GM20000 (cell line): ENCODE measurements around the gene DNAH3.
"Not testable (repeated sequence)": the region's sequence is repeated elsewhere in the genome, so short reads cannot be mapped to it uniquely, and the experiment has no call there.

Experiments
- DNase-seq: peaks from one replicate; pipeline ENCODE4 v3.0.0; 2012; ENCODE audit warnings: low spot score
- CTCF ChIP-seq: IDR thresholded peaks from 2 replicates; pipeline ENCODE4 v1.5.1; 2012; ENCODE audit warnings: mild to moderate bottlenecking, control low read depth; ENCODE audit errors: extremely low read depth, missing control alignments

DNAH3 gene, protein sequence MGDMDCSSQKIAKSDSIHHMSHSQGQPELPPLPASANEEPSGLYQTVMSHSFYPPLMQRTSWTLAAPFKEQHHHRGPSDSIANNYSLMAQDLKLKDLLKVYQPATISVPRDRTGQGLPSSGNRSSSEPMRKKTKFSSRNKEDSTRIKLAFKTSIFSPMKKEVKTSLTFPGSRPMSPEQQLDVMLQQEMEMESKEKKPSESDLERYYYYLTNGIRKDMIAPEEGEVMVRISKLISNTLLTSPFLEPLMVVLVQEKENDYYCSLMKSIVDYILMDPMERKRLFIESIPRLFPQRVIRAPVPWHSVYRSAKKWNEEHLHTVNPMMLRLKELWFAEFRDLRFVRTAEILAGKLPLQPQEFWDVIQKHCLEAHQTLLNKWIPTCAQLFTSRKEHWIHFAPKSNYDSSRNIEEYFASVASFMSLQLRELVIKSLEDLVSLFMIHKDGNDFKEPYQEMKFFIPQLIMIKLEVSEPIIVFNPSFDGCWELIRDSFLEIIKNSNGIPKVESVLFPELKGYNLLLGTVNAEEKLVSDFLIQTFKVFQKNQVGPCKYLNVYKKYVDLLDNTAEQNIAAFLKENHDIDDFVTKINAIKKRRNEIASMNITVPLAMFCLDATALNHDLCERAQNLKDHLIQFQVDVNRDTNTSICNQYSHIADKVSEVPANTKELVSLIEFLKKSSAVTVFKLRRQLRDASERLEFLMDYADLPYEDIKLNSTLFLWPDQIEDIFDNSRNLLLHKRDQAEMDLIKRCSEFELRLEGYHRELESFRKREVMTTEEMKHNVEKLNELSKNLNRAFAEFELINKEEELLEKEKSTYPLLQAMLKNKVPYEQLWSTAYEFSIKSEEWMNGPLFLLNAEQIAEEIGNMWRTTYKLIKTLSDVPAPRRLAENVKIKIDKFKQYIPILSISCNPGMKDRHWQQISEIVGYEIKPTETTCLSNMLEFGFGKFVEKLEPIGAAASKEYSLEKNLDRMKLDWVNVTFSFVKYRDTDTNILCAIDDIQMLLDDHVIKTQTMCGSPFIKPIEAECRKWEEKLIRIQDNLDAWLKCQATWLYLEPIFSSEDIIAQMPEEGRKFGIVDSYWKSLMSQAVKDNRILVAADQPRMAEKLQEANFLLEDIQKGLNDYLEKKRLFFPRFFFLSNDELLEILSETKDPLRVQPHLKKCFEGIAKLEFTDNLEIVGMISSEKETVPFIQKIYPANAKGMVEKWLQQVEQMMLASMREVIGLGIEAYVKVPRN (N-terminal part only)

GRCh38 chr16:21150375-21151001 is at the start of gene DNAH3:
Gene DNAH3, minus strand, starts transcription at chr16:21150846. Its CDS starts 527 bp downstream, at chr16:21150319.
- TF ChIP-seq CTCF = no peak
- no peak for DNase-seq

DNA sequence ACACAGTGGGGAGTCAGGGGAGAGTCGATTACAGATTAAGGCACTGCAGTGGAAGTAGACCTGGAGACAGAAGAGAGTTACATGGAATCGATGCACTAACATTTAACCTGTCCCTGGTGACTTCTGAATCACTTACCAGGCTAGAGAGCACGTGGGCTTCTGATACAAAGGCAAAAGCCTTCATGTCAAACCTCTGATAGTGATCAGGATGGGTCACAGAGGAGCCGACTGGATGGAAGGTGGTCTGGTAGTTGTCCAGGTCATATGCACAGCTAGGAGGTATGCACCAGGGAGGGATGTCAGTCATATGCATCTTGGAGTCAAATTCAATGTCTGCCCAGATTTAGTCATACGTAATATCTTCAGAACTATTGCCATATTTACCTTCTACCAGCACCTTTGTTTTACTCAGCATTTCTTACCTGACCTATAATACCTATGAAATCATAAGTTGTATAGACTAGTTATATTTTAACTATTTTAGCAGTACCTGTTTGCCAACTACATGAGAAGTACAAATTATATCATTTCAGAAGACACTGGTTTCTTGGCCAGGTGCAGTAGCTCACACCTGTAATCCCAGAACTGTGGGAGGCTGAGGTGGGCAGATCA is 49.1 kb upstream of the DNAH3 start:
- DNase-seq = no peak
- TF ChIP-seq CTCF = no peak

DNA sequence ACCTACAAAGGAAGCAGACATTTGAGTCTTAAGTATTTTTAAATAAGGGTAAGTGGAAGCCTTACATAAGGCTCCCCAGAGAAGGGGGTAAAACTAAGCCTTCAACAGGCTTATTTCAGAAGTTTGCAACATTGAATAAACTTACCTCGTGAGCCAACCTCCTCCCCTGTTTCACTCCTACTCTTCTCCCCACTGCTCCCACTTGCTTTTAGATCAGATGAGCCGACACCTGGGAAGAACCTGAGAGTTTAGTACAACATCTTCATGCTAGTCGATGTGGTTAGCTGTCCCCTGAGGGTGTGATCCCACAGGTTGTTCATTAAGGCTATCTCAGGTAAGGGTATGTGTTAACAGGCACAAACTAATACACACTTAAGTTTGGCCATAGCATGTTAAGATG is 47.0 kb upstream of the DNAH3 start:
- TF ChIP-seq CTCF = no peak
- no peak for DNase-seq

GRCh38 chr16:21197112-21197511 is 46.5 kb upstream of the DNAH3 start:
- no peak for DNase-seq
- no peak for TF ChIP-seq CTCF

GRCh38 chr16:21195330-21195729 is 44.7 kb upstream of the DNAH3 start:
- not testable (repeated sequence) for DNase-seq

DNA sequence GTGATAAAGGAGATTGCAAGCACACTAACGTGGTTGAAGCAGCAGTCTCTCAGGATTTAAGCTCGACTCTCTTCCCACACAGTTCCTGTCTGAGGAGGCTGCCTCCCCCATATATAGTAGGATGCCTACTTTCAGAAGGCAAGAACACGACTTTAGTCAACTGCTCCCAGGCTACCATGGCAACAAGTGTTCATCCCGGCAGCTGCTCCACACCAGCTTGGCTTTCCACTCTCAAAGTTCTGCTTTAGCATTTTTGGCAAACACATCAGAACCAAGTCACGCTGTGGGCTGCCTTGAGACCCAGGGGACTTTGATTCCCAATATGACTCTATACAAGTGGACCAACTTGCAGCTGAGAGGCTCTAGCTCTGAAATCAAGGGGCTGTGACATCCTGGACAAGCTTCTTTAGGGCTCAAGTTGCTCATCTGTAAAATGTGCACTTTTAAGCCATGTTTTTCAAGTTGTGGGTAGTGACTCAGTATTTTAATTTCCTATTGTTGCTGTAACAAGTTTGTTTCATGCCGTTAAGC is 44.2 kb upstream of the DNAH3 start:
- no peak for TF ChIP-seq CTCF
- DNase-seq = peak; percentile 19

DNA sequence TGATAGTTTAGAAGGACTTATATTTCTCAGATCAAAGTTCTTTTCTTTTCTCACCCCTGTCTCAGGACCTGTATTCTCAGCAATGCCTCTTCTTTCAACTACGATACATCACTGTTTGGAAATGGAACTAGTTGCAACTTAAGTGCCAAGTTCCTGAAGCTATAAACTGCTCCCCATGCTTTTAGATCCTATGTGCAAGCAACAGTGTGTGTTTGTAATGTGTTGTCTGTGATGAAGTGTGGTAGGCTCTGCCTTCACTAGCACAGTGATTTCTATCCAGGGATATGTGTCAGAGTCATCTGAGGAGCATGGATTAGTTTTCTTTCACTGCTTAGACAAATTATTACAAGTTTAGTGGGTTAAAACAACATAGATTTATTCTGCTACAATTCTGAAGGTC is 42.3 kb upstream of the DNAH3 start:
- TF ChIP-seq CTCF = no peak
- DNase-seq = no peak
